GM18861 (cell line): ENCODE measurements around the gene LRRC2.
A peak's percentile ranks its signal among the peaks of the same experiment; 100 is the strongest.
"Not testable (repeated sequence)": the region's sequence is repeated elsewhere in the genome, so short reads cannot be mapped to it uniquely, and the experiment has no call there.

Source experiments
- ATAC-seq: cut with Tn5 transposase; IDR thresholded peaks from one replicate; pipeline ENCODE4 v1.9.1; 2021; ENCODE audit not compliant: unreplicated experiment

Gene LRRC2

GRCh38 chr3:46558184-46559043 is 7.7 kb downstream of the LRRC2 start:
- peak; percentile 94 for ATAC-seq

GRCh38 chr3:46557814-46558183 is 8.3 kb downstream of the LRRC2 start:
- no peak for ATAC-seq

GRCh38 chr3:46553154-46553553 is 12.9 kb downstream of the LRRC2 start:
- ATAC-seq = no peak

GRCh38 chr3:46552538-46552937 is 13.6 kb downstream of the LRRC2 start:
- no peak for ATAC-seq

GRCh38 chr3:46551615-46552014 is 14.5 kb downstream of the LRRC2 start:
- ATAC-seq = no peak

- no peak for ATAC-seq
Measured at GRCh38 chr3:46549989-46550388, 16.1 kb downstream of the LRRC2 start.

- ATAC-seq = no peak
Measured at GRCh38 chr3:46549408-46549904, 16.6 kb downstream of the LRRC2 start.

GRCh38 chr3:46548611-46549010 is 17.5 kb downstream of the LRRC2 start:
- not testable (repeated sequence) for ATAC-seq

GRCh38 chr3:46546896-46547440 is 19.1 kb downstream of the LRRC2 start:
- no peak for ATAC-seq

- no peak for ATAC-seq
Measured at GRCh38 chr3:46545818-46546630, 20.1 kb downstream of the LRRC2 start.

GRCh38 chr3:46544771-46545503 is 21.2 kb downstream of the LRRC2 start:
- no peak for ATAC-seq

GRCh38 chr3:46542801-46543201 is 23.3 kb downstream of the LRRC2 start:
- no peak for ATAC-seq

GRCh38 chr3:46542344-46542743 is 23.8 kb downstream of the LRRC2 start:
- no peak for ATAC-seq

- ATAC-seq = no peak
Measured at GRCh38 chr3:46541835-46542234, 24.3 kb downstream of the LRRC2 start.

GRCh38 chr3:46540550-46540949 is 25.6 kb downstream of the LRRC2 start:
- no peak for ATAC-seq

GRCh38 chr3:46539443-46540005 is 26.6 kb downstream of the LRRC2 start:
- no peak for ATAC-seq

GRCh38 chr3:46538803-46539442 is 27.2 kb downstream of the LRRC2 start:
- ATAC-seq = peak; percentile 55

- not testable (repeated sequence) for ATAC-seq
Measured at GRCh38 chr3:46538425-46538802, 27.7 kb downstream of the LRRC2 start.

GRCh38 chr3:46537779-46538178 is 28.3 kb downstream of the LRRC2 start:
- ATAC-seq = no peak

GRCh38 chr3:46537316-46537715 is 28.8 kb downstream of the LRRC2 start:
- ATAC-seq = no peak
